HEK293 (cell line): Measurements from ENCODE around the gene FANK1.

ENCODE experiments used
- CTCF ChIA-PET: fragments of 350-600 bp; formaldehyde crosslinking; extraction: SDS; loops from one replicate; lab custom pipeline; 2021; ENCODE audit warnings: antibody characterized with exemption; lab: Yijun Ruan, JAX
- POLR2A ChIA-PET: fragments of 300-600 bp; formaldehyde crosslinking; extraction: SDS; loops from one replicate; lab custom pipeline; 2020; ENCODE audit warnings: antibody characterized with exemption, inconsistent platforms; lab: Yijun Ruan, JAX
- H3K27ac ChIP-seq: fragments of 200-500 bp; sonication (Bioruptor generic); 2 replicates; pipeline ENCODE4 v1.5.1; 2014; ENCODE audit warnings: low read depth, low read length, control low read depth, inconsistent platforms; ENCODE audit errors: extremely low read depth
- H3K36me3 ChIP-seq, 2 experiments: fragments of 200-500 bp in 1 of 2; sonication (Bioruptor generic) in 1 of 2; 1 replicate in 1 of 2; 2 replicates in 1 of 2; pipeline ENCODE4 v1.5.1; 2014 to 2017; ENCODE audit warnings: inconsistent platforms in 2 of 2, low read length in 2 of 2; ENCODE audit not compliant: control insufficient read depth in 2 of 2, insufficient read depth in 1 of 2
- H3K4me1 ChIP-seq: fragments of 200-500 bp; sonication (Bioruptor generic); 2 replicates; pipeline ENCODE4 v1.5.1; 2014; ENCODE audit warnings: mild to moderate bottlenecking, low read length, inconsistent platforms; ENCODE audit not compliant: control insufficient read depth, insufficient read depth
- H3K4me3 ChIP-seq: 2 replicates; pipeline ENCODE4 v1.5.1; 2011; ENCODE audit warnings: low read depth, mild to moderate bottlenecking, control low read depth, low read length, moderate library complexity
- H3K9me3 ChIP-seq: fragments of 200-500 bp; sonication (Bioruptor generic); 2 replicates; pipeline ENCODE4 v1.5.1; 2014; ENCODE audit warnings: low read depth, low read length, inconsistent platforms; ENCODE audit not compliant: control insufficient read depth, insufficient read depth
- INSM2 ChIP-seq: fragments of 450-650 bp; formaldehyde crosslinking; IDR thresholded peaks from 2 replicates; pipeline ENCODE4 v1.5.1; 2016; ENCODE audit warnings: missing biosample characterization, missing genetic modification characterization
- KLF8 ChIP-seq: fragments of 450-650 bp; formaldehyde crosslinking; IDR thresholded peaks from 2 replicates; pipeline ENCODE4 v1.5.1; 2016; ENCODE audit warnings: missing biosample characterization, missing genetic modification characterization
- PRDM1 ChIP-seq: fragments of 450-650 bp; formaldehyde crosslinking; IDR thresholded peaks from 2 replicates; pipeline ENCODE4; 2016; ENCODE audit warnings: missing biosample characterization, missing genetic modification characterization
- PRDM6 ChIP-seq: fragments of 450-650 bp; formaldehyde crosslinking; IDR thresholded peaks from 2 replicates; pipeline ENCODE4 v1.5.1; 2017; ENCODE audit warnings: missing biosample characterization, missing genetic modification characterization
- ZBTB11 ChIP-seq: fragments of 450-650 bp; formaldehyde crosslinking; conservative IDR thresholded peaks from 2 replicates; pipeline ENCODE4 v1.5.1; 2016; ENCODE audit warnings: low read depth, missing biosample characterization, missing genetic modification characterization
- ZFHX2 ChIP-seq: fragments of 450-650 bp; formaldehyde crosslinking; conservative IDR thresholded peaks from 2 replicates; pipeline ENCODE4 v1.5.1; 2016; ENCODE audit warnings: missing biosample characterization, missing genetic modification characterization
- ZNF214 ChIP-seq: fragments of 450-650 bp; formaldehyde crosslinking; IDR thresholded peaks from 2 replicates; pipeline ENCODE4 v1.5.1; 2017; ENCODE audit warnings: missing biosample characterization, mild to moderate bottlenecking, missing genetic modification characterization, borderline replicate concordance
- ZNF223 ChIP-seq: fragments of 450-650 bp; formaldehyde crosslinking; IDR thresholded peaks from 2 replicates; pipeline ENCODE4 v1.5.1; 2016; ENCODE audit warnings: missing biosample characterization, missing genetic modification characterization
- ZNF239 ChIP-seq: fragments of 450-650 bp; formaldehyde crosslinking; IDR thresholded peaks from 2 replicates; pipeline ENCODE4 v1.5.1; 2016; ENCODE audit warnings: missing biosample characterization, missing genetic modification characterization
- ZNF366 ChIP-seq: fragments of 450-650 bp; formaldehyde crosslinking; conservative IDR thresholded peaks from 2 replicates; pipeline ENCODE4 v1.5.1; 2016; ENCODE audit warnings: missing biosample characterization, missing genetic modification characterization
- ZNF529 ChIP-seq: fragments of 450-650 bp; formaldehyde crosslinking; IDR thresholded peaks from 2 replicates; pipeline ENCODE4 v1.5.1; 2017; ENCODE audit warnings: missing genetic modification characterization, missing biosample characterization; ENCODE audit not compliant: insufficient replicate concordance
- ZNF621 ChIP-seq: fragments of 450-650 bp; formaldehyde crosslinking; IDR thresholded peaks from 2 replicates; pipeline ENCODE4 v1.5.1; 2017; ENCODE audit warnings: missing biosample characterization, missing genetic modification characterization
- ZNF626 ChIP-seq: fragments of 450-650 bp; sonication (Bioruptor Pico); formaldehyde crosslinking; IDR thresholded peaks from 2 replicates; pipeline ENCODE4 v1.5.1; 2018; ENCODE audit warnings: missing biosample characterization, missing genetic modification characterization, inconsistent platforms
- ZXDB ChIP-seq: fragments of 450-650 bp; formaldehyde crosslinking; IDR thresholded peaks from 2 replicates; pipeline ENCODE4 v1.5.1; 2016; ENCODE audit warnings: missing biosample characterization, missing genetic modification characterization
- TF ChIP-seq, protein P1 (sequence below): fragments of 450-650 bp; IDR thresholded peaks from 2 replicates; pipeline ENCODE4 v1.5.1; 2018; ENCODE audit warnings: missing biosample characterization, missing genetic modification characterization
- TF ChIP-seq, protein P2 (sequence below): fragments of 450-650 bp; formaldehyde crosslinking; IDR thresholded peaks from 2 replicates; pipeline ENCODE4 v1.5.1; 2016; ENCODE audit warnings: missing biosample characterization, missing genetic modification characterization
- TF ChIP-seq, protein P3 (sequence below): fragments of 450-650 bp; formaldehyde crosslinking; IDR thresholded peaks from 2 replicates; pipeline ENCODE4 v1.5.1; 2016; ENCODE audit warnings: missing biosample characterization, missing genetic modification characterization
- TF ChIP-seq, protein P4 (sequence below): fragments of 450-650 bp; formaldehyde crosslinking; IDR thresholded peaks from 2 replicates; pipeline ENCODE4 v1.5.1; 2016; ENCODE audit warnings: missing biosample characterization, missing genetic modification characterization

Gene FANK1

GRCh38 chr10:125980521-125981035 is 84.2 kb downstream of the FANK1 start:
- Histone ChIP-seq H3K4me3 (no peak overlapping the region), H3K4me1 (no peaks in the 10 kb centered on the region), H3K36me3 (no peaks in the 10 kb centered on the region)
- POLR2A ChIA-PET: no interaction called here
- no peak for TF ChIP-seq ZNF529 (tag by site-specific recombination)
- no peak for TF ChIP-seq KLF8 (tag by site-specific recombination)
- TF ChIP-seq PRDM1 (tag by site-specific recombination): no peak
- TF ChIP-seq, protein P1, sequence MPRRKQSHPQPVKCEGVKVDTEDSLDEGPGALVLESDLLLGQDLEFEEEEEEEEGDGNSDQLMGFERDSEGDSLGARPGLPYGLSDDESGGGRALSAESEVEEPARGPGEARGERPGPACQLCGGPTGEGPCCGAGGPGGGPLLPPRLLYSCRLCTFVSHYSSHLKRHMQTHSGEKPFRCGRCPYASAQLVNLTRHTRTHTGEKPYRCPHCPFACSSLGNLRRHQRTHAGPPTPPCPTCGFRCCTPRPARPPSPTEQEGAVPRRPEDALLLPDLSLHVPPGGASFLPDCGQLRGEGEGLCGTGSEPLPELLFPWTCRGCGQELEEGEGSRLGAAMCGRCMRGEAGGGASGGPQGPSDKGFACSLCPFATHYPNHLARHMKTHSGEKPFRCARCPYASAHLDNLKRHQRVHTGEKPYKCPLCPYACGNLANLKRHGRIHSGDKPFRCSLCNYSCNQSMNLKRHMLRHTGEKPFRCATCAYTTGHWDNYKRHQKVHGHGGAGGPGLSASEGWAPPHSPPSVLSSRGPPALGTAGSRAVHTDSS (tag by site-specific recombination): no peak
- no peak for TF ChIP-seq PRDM6 (tag by site-specific recombination)
- TF ChIP-seq ZNF214: no peak
- TF ChIP-seq, protein P2, sequence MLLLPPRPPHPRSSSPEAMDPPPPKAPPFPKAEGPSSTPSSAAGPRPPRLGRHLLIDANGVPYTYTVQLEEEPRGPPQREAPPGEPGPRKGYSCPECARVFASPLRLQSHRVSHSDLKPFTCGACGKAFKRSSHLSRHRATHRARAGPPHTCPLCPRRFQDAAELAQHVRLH (tag by site-specific recombination): no peak
- TF ChIP-seq, all 188 proteins: peak for 0
- Histone ChIP-seq H3K9me3 (no peaks in the 10 kb centered on the region), H3K27ac (no peak overlapping the region)
- CTCF ChIA-PET: interaction anchor here (0.6 to 1.7 kb wide), 11 partner anchors 13 to 769 kb away, joined by 3 to 11 read pairs (median 3); no protein-coding TSS in a partner anchor

DNA sequence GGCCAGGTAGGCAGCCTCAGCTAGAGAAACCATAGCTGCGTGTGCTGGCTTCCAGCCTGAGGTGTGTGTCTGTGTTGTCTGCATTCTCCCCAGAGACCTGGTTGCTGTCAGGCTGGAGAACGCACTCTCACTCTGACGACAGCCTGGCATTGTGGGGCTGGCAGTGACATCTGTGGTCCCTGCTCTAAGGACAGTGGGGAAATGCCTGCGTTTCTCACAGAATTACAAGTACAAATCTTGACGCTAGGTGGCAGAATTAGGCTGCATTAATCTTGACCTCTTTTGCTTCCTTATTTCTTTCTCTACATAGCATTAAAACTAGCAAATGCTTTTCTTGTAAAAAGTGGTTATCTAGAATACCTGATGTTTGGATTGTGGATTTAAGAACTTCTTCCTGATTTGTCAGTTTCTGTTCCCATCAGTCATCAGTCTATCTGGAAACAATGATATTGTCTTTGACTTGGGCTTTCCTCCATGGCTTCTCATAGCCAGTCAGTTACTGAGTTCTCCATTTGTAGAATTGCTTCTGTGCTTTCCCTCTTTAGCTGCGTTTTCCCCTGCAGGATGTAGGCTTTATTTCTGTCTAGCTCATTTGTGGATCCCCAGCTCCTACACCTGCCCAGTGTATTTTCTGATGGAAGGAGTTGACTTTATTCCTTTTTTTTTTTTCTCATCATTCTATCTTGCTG is 86.0 kb downstream of the FANK1 start:
- POLR2A ChIA-PET: no interaction called here
- no peaks in the 10 kb centered on the region for H3K4me1 ChIP-seq
- H3K9me3 ChIP-seq: no peaks in the 10 kb centered on the region
- no peak overlapping the region for H3K4me3 ChIP-seq
- CTCF ChIA-PET: interaction anchor here (0.6 to 3.0 kb wide), 22 partner anchors 9 to 1129 kb away, joined by 3 to 12 read pairs (median 3); no protein-coding TSS in a partner anchor
- H3K36me3 ChIP-seq: no peaks in the 10 kb centered on the region
- no peak overlapping the region for H3K27ac ChIP-seq
- TF ChIP-seq ZNF626 (tag by site-specific recombination) (no peak), ZFHX2 (tag by site-specific recombination) (no peak), ZNF239 (tag by site-specific recombination) (no peak), ZNF621 (tag by site-specific recombination) (no peak), ZNF366 (tag by site-specific recombination) (0 out of 2 replicates have a peak, but pooled peaks have one; percentile 15), ZXDB (tag by site-specific recombination) (no peak), INSM2 (tag by site-specific recombination) (no peak), ZBTB11 (tag by site-specific recombination) (no peak), PRDM1 (tag by site-specific recombination) (0 out of 2 replicates have a peak, but pooled peaks have one; percentile 14), ZNF223 (tag by site-specific recombination) (no peak)
- TF ChIP-seq, protein P3, sequence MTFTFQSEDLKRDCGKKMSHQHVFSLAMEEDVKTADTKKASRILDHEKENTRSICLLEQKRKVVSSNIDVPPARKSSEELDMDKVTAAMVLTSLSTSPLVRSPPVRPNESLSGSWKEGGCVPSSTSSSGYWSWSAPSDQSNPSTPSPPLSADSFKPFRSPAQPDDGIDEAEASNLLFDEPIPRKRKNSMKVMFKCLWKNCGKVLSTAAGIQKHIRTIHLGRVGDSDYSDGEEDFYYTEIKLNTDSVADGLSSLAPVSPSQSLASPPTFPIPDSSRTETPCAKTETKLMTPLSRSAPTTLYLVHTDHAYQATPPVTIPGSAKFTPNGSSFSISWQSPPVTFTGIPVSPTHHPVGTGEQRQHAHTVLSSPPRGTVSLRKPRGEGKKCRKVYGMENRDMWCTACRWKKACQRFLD (tag by site-specific recombination): no peak
- TF ChIP-seq, protein P2 (tag by site-specific recombination): no peak
- TF ChIP-seq, protein P4, sequence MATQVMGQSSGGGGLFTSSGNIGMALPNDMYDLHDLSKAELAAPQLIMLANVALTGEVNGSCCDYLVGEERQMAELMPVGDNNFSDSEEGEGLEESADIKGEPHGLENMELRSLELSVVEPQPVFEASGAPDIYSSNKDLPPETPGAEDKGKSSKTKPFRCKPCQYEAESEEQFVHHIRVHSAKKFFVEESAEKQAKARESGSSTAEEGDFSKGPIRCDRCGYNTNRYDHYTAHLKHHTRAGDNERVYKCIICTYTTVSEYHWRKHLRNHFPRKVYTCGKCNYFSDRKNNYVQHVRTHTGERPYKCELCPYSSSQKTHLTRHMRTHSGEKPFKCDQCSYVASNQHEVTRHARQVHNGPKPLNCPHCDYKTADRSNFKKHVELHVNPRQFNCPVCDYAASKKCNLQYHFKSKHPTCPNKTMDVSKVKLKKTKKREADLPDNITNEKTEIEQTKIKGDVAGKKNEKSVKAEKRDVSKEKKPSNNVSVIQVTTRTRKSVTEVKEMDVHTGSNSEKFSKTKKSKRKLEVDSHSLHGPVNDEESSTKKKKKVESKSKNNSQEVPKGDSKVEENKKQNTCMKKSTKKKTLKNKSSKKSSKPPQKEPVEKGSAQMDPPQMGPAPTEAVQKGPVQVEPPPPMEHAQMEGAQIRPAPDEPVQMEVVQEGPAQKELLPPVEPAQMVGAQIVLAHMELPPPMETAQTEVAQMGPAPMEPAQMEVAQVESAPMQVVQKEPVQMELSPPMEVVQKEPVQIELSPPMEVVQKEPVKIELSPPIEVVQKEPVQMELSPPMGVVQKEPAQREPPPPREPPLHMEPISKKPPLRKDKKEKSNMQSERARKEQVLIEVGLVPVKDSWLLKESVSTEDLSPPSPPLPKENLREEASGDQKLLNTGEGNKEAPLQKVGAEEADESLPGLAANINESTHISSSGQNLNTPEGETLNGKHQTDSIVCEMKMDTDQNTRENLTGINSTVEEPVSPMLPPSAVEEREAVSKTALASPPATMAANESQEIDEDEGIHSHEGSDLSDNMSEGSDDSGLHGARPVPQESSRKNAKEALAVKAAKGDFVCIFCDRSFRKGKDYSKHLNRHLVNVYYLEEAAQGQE (tag by site-specific recombination): no peak
